PC-9 (cell line): Measurements from ENCODE around the gene RBM10.

ENCODE experiments used
- CTCF ChIP-seq: fragments of 200-600 bp; sonication (generic); conservative IDR thresholded peaks from 2 replicates; pipeline ENCODE4 v1.6.1; 2017; ENCODE audit warnings: mixed run types, antibody characterized with exemption, mild to moderate bottlenecking, moderate library complexity
- EZH2 ChIP-seq: fragments of 200-600 bp; sonication (generic); IDR thresholded peaks from 2 replicates; pipeline ENCODE4 v1.8.0; 2017; ENCODE audit warnings: antibody characterized with exemption, low read depth

DNA sequence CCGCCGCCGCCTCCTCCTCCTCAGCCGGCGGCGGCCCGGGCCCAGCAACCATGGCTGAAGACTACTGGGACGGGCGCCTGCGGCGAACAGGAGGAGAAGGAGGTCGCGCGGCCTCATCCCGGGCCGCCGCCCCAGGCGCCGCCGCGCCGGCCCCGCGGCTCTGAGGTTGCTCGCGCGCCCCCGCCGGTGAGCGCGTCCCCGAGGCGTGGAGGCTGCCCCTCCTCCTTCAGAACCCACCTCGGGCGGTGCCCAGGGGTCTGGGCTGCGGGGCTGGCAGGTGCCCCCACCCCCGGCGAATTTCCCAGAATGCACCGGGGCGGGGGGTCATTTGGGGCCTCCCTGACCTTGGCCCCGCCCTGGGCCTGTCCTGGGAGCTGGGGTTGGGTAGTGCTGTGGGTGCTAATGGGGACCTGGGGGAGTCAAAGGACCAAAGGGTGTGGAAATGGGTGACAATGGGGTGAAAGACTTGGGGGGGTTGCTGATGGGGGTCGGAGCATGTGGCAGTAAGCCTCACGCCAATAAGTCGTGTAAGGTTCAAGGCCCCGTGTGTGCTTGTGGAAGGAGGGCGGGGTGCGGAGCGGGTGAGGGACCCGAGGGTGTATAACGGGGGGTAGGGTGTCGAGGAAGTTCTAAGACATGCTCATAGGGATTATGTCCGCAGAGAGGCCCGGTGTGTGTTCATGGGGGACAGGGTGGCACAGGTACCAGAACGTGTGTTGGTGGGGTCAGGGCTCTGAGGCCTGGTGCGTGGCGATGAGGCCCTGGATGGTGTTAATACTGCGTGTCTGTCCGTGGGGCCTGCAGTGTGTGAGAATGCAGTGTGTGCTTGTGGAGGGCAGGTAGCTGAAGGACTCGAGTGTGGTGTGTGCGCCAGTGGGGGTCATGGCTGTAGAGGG lies 74.1 kb downstream of the RBM10 start:
- TF ChIP-seq CTCF (no peak), EZH2 (no peak)
